H9 (cell line): ENCODE results near the gene FAIM2. TPM values are rescaled to one million over a fixed set of nuclear protein-coding genes. Genes with fewer than 3 reads are reported as not detected.

Source experiments
- DNase-seq: peaks from one replicate; pipeline ENCODE4 v3.0.0-alpha.2; 2017
- H2AFZ ChIP-seq: one replicate; pipeline ENCODE4 v1.6.1; 2013; ENCODE audit warnings: mild to moderate bottlenecking, low read length, control low read depth, moderate library complexity
- H2AK5ac ChIP-seq: 2 replicates; pipeline ENCODE4 v1.6.1; 2013; ENCODE audit warnings: low read length, control low read depth, mixed read lengths; ENCODE audit not compliant: insufficient read length
- H2BK120ac ChIP-seq: one replicate; pipeline ENCODE4 v1.6.1; 2013; ENCODE audit warnings: low read depth, mild to moderate bottlenecking, low read length, control low read depth, inconsistent platforms; ENCODE audit not compliant: poor library complexity, severe bottlenecking
- H2BK12ac ChIP-seq: 2 replicates; pipeline ENCODE4 v1.6.1; 2013; ENCODE audit warnings: low read length, control low read depth, mixed read lengths, low read depth; ENCODE audit not compliant: insufficient read length
- H2BK15ac ChIP-seq: 2 replicates; pipeline ENCODE4 v1.6.1; 2013; ENCODE audit warnings: low read depth, low read length, control low read depth
- H2BK20ac ChIP-seq: one replicate; pipeline ENCODE4 v1.6.1; 2013; ENCODE audit warnings: low read depth, mild to moderate bottlenecking, low read length, control low read depth, inconsistent platforms; ENCODE audit not compliant: poor library complexity, severe bottlenecking
- H2BK5ac ChIP-seq: 2 replicates; pipeline ENCODE4 v1.6.1; 2013; ENCODE audit warnings: low read length, control low read depth, mixed read lengths; ENCODE audit not compliant: insufficient read length
- H3K14ac ChIP-seq: 2 replicates; pipeline ENCODE4 v1.6.1; 2013; ENCODE audit warnings: low read length, control low read depth; ENCODE audit not compliant: insufficient read depth
- H3K18ac ChIP-seq: 2 replicates; pipeline ENCODE4 v1.6.1; 2013; ENCODE audit warnings: low read depth, mild to moderate bottlenecking, mixed read lengths, low read length, control low read depth; ENCODE audit not compliant: insufficient read length
- H3K23ac ChIP-seq: 2 replicates; pipeline ENCODE4 v1.6.1; 2013; ENCODE audit warnings: low read length, control low read depth, mixed read lengths, low read depth; ENCODE audit not compliant: insufficient read length
- H3K23me2 ChIP-seq: 2 replicates; pipeline ENCODE4 v1.6.1; 2013; ENCODE audit warnings: low read depth, mild to moderate bottlenecking, mixed read lengths, low read length, control low read depth; ENCODE audit not compliant: insufficient read length, poor library complexity, severe bottlenecking
- H3K27ac ChIP-seq: 2 replicates; pipeline ENCODE4 v1.5.1; 2013; ENCODE audit warnings: low read length, control low read depth, mixed read lengths, low read depth; ENCODE audit not compliant: insufficient read length
- H3K27me3 ChIP-seq: 2 replicates; pipeline ENCODE4 v1.6.1; 2013; ENCODE audit warnings: low read length, control low read depth, inconsistent platforms; ENCODE audit not compliant: insufficient read depth
- H3K4ac ChIP-seq: 2 replicates; pipeline ENCODE4 v1.6.1; 2013; ENCODE audit warnings: low read depth, mild to moderate bottlenecking, control low read depth, inconsistent platforms, low read length, moderate library complexity
- H3K4me1 ChIP-seq: 2 replicates; pipeline ENCODE4 v1.6.1; 2013; ENCODE audit warnings: low read length, control low read depth, inconsistent platforms; ENCODE audit not compliant: insufficient read depth
- H3K4me2 ChIP-seq: 2 replicates; pipeline ENCODE4 v1.6.1; 2013; ENCODE audit warnings: low read length, control low read depth, mixed read lengths; ENCODE audit not compliant: insufficient read length, insufficient read depth
- H3K56ac ChIP-seq: 2 replicates; pipeline ENCODE4 v1.6.1; 2013; ENCODE audit warnings: low read depth, mild to moderate bottlenecking, mixed read lengths, low read length, control low read depth; ENCODE audit not compliant: insufficient read length
- H3K79me1 ChIP-seq: 2 replicates; pipeline ENCODE4 v1.6.1; 2013; ENCODE audit warnings: low read depth, mild to moderate bottlenecking, moderate library complexity, low read length, control low read depth, inconsistent platforms; ENCODE audit not compliant: insufficient read depth, poor library complexity, severe bottlenecking
- H3K79me2 ChIP-seq: 2 replicates; pipeline ENCODE4 v1.6.1; 2013; ENCODE audit warnings: low read length, control low read depth, inconsistent platforms; ENCODE audit not compliant: insufficient read depth
- H3K9ac ChIP-seq: 2 replicates; pipeline ENCODE4 v1.6.1; 2013; ENCODE audit warnings: low read length, control low read depth, mixed read lengths; ENCODE audit not compliant: insufficient read length; ENCODE audit errors: extremely low read depth
- H3K9me3 ChIP-seq: one replicate; pipeline ENCODE4 v1.6.1; 2013; ENCODE audit warnings: low read depth, low read length, inconsistent platforms; ENCODE audit not compliant: control insufficient read depth
- H3T11ph ChIP-seq: one replicate; pipeline ENCODE4 v1.6.1; 2013; ENCODE audit warnings: mild to moderate bottlenecking, low read length, control low read depth, inconsistent platforms
- H4K20me1 ChIP-seq: one replicate; pipeline ENCODE4 v1.6.1; 2013; ENCODE audit not compliant: control insufficient read depth, insufficient read length, insufficient read depth
- H4K5ac ChIP-seq: 2 replicates; pipeline ENCODE4 v1.6.1; 2013; ENCODE audit warnings: low read depth, mild to moderate bottlenecking, mixed read lengths, low read length, control low read depth; ENCODE audit not compliant: insufficient read length
- H4K8ac ChIP-seq: replicated peaks from 2 replicates; pipeline ENCODE4 v1.6.1; 2013; ENCODE audit warnings: low read length, control low read depth, mixed read lengths, low read depth; ENCODE audit not compliant: insufficient read length
- H4K91ac ChIP-seq: 2 replicates; pipeline ENCODE4 v1.6.1; 2013; ENCODE audit warnings: low read depth, mild to moderate bottlenecking, moderate library complexity, mixed read lengths, low read length, control low read depth; ENCODE audit not compliant: insufficient read length
- H3K27ac Mint-ChIP-seq, 3 experiments: 2 replicates in 2 of 3; 3 replicates in 1 of 3; pipeline ENCODE4 v1.8.0; 2020 to 2021; ENCODE audit warnings: mixed read lengths in 3 of 3, mild to moderate bottlenecking in 1 of 3, moderate library complexity in 1 of 3
- H3K27me3 Mint-ChIP-seq: 2 replicates; pipeline ENCODE4 v1.8.0; 2021; ENCODE audit warnings: low read depth, mild to moderate bottlenecking, moderate library complexity, mixed read lengths
- H3K36me3 Mint-ChIP-seq, 3 experiments: 2 replicates in 2 of 3; 3 replicates in 1 of 3; pipeline ENCODE4 v1.8.0; 2020 to 2021; ENCODE audit warnings: low read depth in 3 of 3, mixed read lengths in 3 of 3; ENCODE audit not compliant: insufficient read depth in 1 of 3
- H3K4me1 Mint-ChIP-seq, 2 experiments: 2 replicates each; pipeline ENCODE4 v1.8.0; 2020; ENCODE audit warnings: mixed read lengths in 2 of 2
- H3K4me3 Mint-ChIP-seq, 2 experiments: 2 replicates in 1 of 2; 3 replicates in 1 of 2; pipeline ENCODE4 v1.8.0; 2020 to 2021; ENCODE audit warnings: mild to moderate bottlenecking in 2 of 2, mixed read lengths in 2 of 2, moderate library complexity in 1 of 2
- H3K9me3 Mint-ChIP-seq, 2 experiments: 2 replicates in 1 of 2; 3 replicates in 1 of 2; pipeline ENCODE4 v1.8.0; 2020; ENCODE audit warnings: mild to moderate bottlenecking in 2 of 2, mixed read lengths in 2 of 2, moderate library complexity in 1 of 2
- WGBS: extraction: QIAGEN DNeasy Blood & Tissue Kit; methylation state at CpG from one replicate; pipeline ENCODE4 v1.1.7; 2013; ENCODE audit warnings: missing lambda C conversion rate, low lambda C conversion rate, mixed read lengths; ENCODE audit not compliant: insufficient read length; ENCODE audit errors: extremely low coverage; 5-methylcytosine and 5-hydroxymethylcytosine counted together
- total RNA-seq: library from RNA; stranded (reverse); gene quantifications from 2 replicates; pipeline ENCODE4 v1.2.1, GENCODE V29; 2021
- TF ChIP-seq, protein P1 (sequence below): fragments of 200-600 bp; sonication (generic); conservative IDR thresholded peaks from 3 replicates; pipeline ENCODE4 v1.8.0; 2021; ENCODE audit warnings: antibody characterized with exemption, mild to moderate bottlenecking

The FAIM2 gene
- total RNA-seq, 1 experiment from 2014 or later, result 0.42 TPM

DNA sequence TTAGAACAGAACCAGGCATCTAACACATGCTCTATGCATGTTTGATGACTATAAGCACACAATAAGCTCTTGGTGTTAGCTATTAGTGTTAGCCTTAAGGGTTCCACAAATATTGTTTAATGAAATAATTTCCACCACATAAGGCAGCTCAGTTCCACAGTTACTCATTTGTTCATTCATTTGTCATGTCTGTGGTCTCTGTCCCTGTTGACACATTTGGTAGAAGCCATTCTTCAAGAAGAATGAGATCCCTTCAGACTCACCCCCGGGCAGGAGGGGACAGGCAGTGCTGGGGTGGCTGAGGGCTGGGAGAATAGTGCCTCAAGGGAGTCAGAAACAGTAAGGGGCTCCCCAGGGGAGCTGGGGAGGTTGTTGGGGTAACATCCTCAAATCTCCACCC is 3.7 kb upstream of the FAIM2 start:
- Histone ChIP-seq H2BK120ac (no peak overlapping the region), H3K79me2 (no peaks in the 10 kb centered on the region), H3K27me3 (no peaks in the 10 kb centered on the region; the same call in 1 of the 2 replicates), H2BK12ac (no peak overlapping the region), H2BK20ac (no peak overlapping the region), H4K91ac (no peak overlapping the region), H4K5ac (no peak overlapping the region), H3K4me1 (peaks cover 11% of the 10 kb centered on the region), H3K4ac (no peak overlapping the region), H2BK15ac (no peak overlapping the region), H3K9ac (no peak overlapping the region), H3K14ac (no peak overlapping the region), H3K9me3 (no peaks in the 10 kb centered on the region), H4K20me1 (no peaks in the 10 kb centered on the region), H3K18ac (no peak overlapping the region), H3K79me1 (no peaks in the 10 kb centered on the region), H4K8ac (no peak overlapping the region), H2AFZ (no peak overlapping the region), H2AK5ac (no peak overlapping the region), H3K56ac (no peak overlapping the region), H3K4me2 (no peak overlapping the region), H3K23ac (no peak overlapping the region), H3K27ac (no peak overlapping the region), H3K23me2 (no peaks in the 10 kb centered on the region), H3T11ph (no peak overlapping the region), H2BK5ac (no peak overlapping the region)
- Mint-ChIP-seq H3K4me1 (peaks cover 34 to 46% of the 10 kb centered on the region in 2 experiments), H3K36me3 (no peaks in the 10 kb centered on the region; a peak in 1 of 7 replicates), H3K9me3 (no peaks in the 10 kb centered on the region; a peak in 1 of 5 replicates), H3K27me3 (peaks cover 53% of the 10 kb centered on the region), H3K27ac (no peak overlapping the region), H3K4me3 (no peak overlapping the region)
- no peak for DNase-seq
- WGBS, result no CpG with 5 or more reads among the region's 1 CpG
- TF ChIP-seq, protein P1, sequence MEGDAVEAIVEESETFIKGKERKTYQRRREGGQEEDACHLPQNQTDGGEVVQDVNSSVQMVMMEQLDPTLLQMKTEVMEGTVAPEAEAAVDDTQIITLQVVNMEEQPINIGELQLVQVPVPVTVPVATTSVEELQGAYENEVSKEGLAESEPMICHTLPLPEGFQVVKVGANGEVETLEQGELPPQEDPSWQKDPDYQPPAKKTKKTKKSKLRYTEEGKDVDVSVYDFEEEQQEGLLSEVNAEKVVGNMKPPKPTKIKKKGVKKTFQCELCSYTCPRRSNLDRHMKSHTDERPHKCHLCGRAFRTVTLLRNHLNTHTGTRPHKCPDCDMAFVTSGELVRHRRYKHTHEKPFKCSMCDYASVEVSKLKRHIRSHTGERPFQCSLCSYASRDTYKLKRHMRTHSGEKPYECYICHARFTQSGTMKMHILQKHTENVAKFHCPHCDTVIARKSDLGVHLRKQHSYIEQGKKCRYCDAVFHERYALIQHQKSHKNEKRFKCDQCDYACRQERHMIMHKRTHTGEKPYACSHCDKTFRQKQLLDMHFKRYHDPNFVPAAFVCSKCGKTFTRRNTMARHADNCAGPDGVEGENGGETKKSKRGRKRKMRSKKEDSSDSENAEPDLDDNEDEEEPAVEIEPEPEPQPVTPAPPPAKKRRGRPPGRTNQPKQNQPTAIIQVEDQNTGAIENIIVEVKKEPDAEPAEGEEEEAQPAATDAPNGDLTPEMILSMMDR, result no peak
